ENCODE results near the gene MAGEB3. TPM values are rescaled to one million over a fixed set of nuclear protein-coding genes. Genes with fewer than 3 reads are reported as not detected.

The MAGEB3 gene
- total RNA-seq, 4 donors from 2014 or later = not detected

- 89% methylated on average over 13 of the region's 38 CpGs; no CpG with 5 or more reads in 1 of the 2 donors for WGBS, 2 donors (ENCODE audit: low coverage in 1 of 2)
- no peaks in the 10 kb centered on the region for H3K9me3 ChIP-seq
- ATAC-seq = no peak
- no peaks in the 10 kb centered on the region for H3K36me3 ChIP-seq
- no peaks in the 10 kb centered on the region for H3K4me1 ChIP-seq
- no peak within 1 kb of the TSS for H3K27ac ChIP-seq
- H3K4me3 ChIP-seq = no peak within 1 kb of the TSS
- TF ChIP-seq EP300 (IDR thresholded peaks at IDR 0.05) = no peak
- TF ChIP-seq POLR2AphosphoS5 (IDR thresholded peaks at IDR 0.05) = no peak
- no peak for TF ChIP-seq CTCF (IDR thresholded peaks at IDR 0.05)
- TF ChIP-seq POLR2A (IDR thresholded peaks at IDR 0.05) = no peak
- no peaks in the 10 kb centered on the region for H3K27me3 ChIP-seq
These were observed 16.5 kb downstream of the MAGEB3 start, which contains the start of gene MAGEB1 for GRCh38 chrX:30246769-30247489. MAGEB1 (plus strand) TSS chrX:30247146; CDS start chrX:30250494, 3,348 bp downstream.

DNA sequence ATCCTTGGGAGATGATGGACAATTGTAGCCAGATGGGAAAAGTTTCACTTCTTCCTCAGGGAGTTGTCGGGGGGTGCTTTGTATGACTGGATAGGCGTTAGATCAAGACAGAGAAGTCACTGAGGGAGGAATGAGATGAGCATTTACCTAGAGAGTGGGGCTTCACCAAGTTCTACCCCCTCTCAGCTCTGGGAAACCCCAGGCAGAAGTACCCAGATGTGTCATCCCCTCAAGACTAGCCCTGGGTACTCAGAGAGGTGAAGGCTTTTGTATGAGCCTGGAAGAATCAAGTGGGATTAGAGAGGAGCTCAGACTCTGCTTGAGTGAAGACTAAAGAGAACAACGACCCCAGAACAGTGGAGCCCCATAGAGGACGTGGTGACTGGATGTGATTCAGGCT, 18.4 kb downstream of the MAGEB3 start:
- Histone ChIP-seq H3K4me3 (no peak overlapping the region), H3K36me3 (no peaks in the 10 kb centered on the region), H3K9me3 (no peaks in the 10 kb centered on the region), H3K27ac (no peak overlapping the region), H3K27me3 (no peaks in the 10 kb centered on the region), H3K4me1 (no peaks in the 10 kb centered on the region)
- WGBS, 2 donors (ENCODE audit: low coverage in 1 of 2) = 55% methylated on average over 2 of the region's 4 CpGs; no CpG with 5 or more reads in 1 of the 2 donors
- no peak for ATAC-seq
- TF ChIP-seq CTCF (IDR thresholded peaks at IDR 0.05) (no peak), POLR2A (IDR thresholded peaks at IDR 0.05) (no peak), EP300 (IDR thresholded peaks at IDR 0.05) (no peak), POLR2AphosphoS5 (IDR thresholded peaks at IDR 0.05) (no peak)

DNA sequence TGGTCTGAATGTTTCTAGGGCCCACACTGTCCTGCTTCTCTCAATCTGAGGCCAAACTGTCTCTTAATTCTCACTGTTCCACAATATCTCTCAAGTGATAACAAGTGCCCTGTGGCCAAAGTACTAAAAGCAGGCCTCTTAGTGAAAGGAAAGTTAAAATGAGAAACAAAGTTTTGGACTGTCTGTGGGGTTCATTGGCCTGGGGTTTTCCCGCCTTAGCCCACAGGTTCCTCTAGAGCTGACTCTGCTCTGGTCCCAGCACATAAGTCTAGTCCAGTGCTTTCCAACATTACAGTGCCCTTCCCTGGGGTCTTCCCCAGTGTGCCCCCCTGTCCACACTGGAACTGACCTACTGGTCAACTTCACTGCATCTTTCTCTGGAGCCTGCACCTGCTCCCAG, 22.8 kb downstream of the MAGEB3 start:
- 80 to 100% methylated on average over 1 of the region's 1 CpG for WGBS, 2 donors (ENCODE audit: low coverage in 1 of 2)
- Histone ChIP-seq H3K4me1 (no peaks in the 10 kb centered on the region), H3K36me3 (no peaks in the 10 kb centered on the region), H3K27me3 (no peaks in the 10 kb centered on the region), H3K9me3 (no peaks in the 10 kb centered on the region), H3K27ac (no peak overlapping the region), H3K4me3 (no peak overlapping the region)
- no peak for ATAC-seq
- no peak for TF ChIP-seq CTCF (IDR thresholded peaks at IDR 0.05)
- TF ChIP-seq POLR2A (IDR thresholded peaks at IDR 0.05) = no peak
- no peak for TF ChIP-seq EP300 (IDR thresholded peaks at IDR 0.05)
- TF ChIP-seq POLR2AphosphoS5 (IDR thresholded peaks at IDR 0.05) = no peak

GRCh38 chrX:30259927-30260326, 29.5 kb downstream of the MAGEB3 start:
- no peak for ATAC-seq
- TF ChIP-seq POLR2AphosphoS5 (IDR thresholded peaks at IDR 0.05) (no peak), POLR2A (IDR thresholded peaks at IDR 0.05) (no peak), EP300 (IDR thresholded peaks at IDR 0.05) (no peak), CTCF (IDR thresholded peaks at IDR 0.05) (no peak)
- Histone ChIP-seq H3K27me3 (no peaks in the 10 kb centered on the region), H3K4me1 (no peaks in the 10 kb centered on the region), H3K27ac (no peak overlapping the region), H3K36me3 (no peaks in the 10 kb centered on the region), H3K9me3 (no peaks in the 10 kb centered on the region), H3K4me3 (no peak overlapping the region)
- WGBS, 2 donors (ENCODE audit: low coverage in 1 of 2) = 70% methylated on average over 2 of the region's 2 CpGs; no CpG with 5 or more reads in 1 of the 2 donors

GRCh38 chrX:30261012-30261411, 30.6 kb downstream of the MAGEB3 start:
- Histone ChIP-seq H3K27me3 (no peaks in the 10 kb centered on the region), H3K36me3 (no peaks in the 10 kb centered on the region), H3K27ac (no peak overlapping the region), H3K4me3 (no peak overlapping the region), H3K9me3 (no peaks in the 10 kb centered on the region), H3K4me1 (no peaks in the 10 kb centered on the region)
- no peak for TF ChIP-seq CTCF (IDR thresholded peaks at IDR 0.05)
- TF ChIP-seq POLR2AphosphoS5 (IDR thresholded peaks at IDR 0.05) = no peak
- TF ChIP-seq EP300 (IDR thresholded peaks at IDR 0.05) = no peak
- no peak for TF ChIP-seq POLR2A (IDR thresholded peaks at IDR 0.05)
- no peak for ATAC-seq

Data from gastroesophageal sphincter (tissue), 4 donors.